ENCODE measurements around the gene SLC1A2. TPM values are rescaled to one million over a fixed set of nuclear protein-coding genes. Genes with fewer than 3 reads are reported as not detected.

Gene SLC1A2
- total and polyA plus RNA-seq, 11 donors = 0.80 to 23.5 (median 5.2) TPM

GRCh38 chr11:35241531-35241930, 177.8 kb downstream of the SLC1A2 start:
- Histone ChIP-seq H3K36me3 (no peaks in the 10 kb centered on the region), H3K4me3 (no peak overlapping the region), H3K27ac (no peak overlapping the region), H3K27me3 (no peaks in the 10 kb centered on the region), H3K4me1 (peaks cover 0 to 46% (median 8%) of the 10 kb centered on the region in 12 donors), H3K9me3 (no peaks in the 10 kb centered on the region)
- 80 to 100% (median 93%) methylated on average over 1 of the region's 1 CpG for WGBS, 4 donors
- TF ChIP-seq CTCF (IDR thresholded peaks at IDR 0.05) (no peak), POLR2A (IDR thresholded peaks at IDR 0.05) (no peak)
- intact Hi-C loops (cut with DNase I) = loop anchor here in 3 of 10 donors (10.0 kb wide), 3 partner anchors 123 to 143 kb away; no protein-coding TSS in a partner anchor
- DNase-seq (no peak), ATAC-seq (no peak)

- intact Hi-C loops (cut with DNase I) = loop anchor here in 3 of 10 donors (10.0 kb wide), 3 partner anchors 124 to 144 kb away; no protein-coding TSS in a partner anchor
- H3K4me3 ChIP-seq = no peak overlapping the region
- TF ChIP-seq CTCF (IDR thresholded peaks at IDR 0.05) (no peak), POLR2A (IDR thresholded peaks at IDR 0.05) (no peak)
- 96 to 100% (median 97%) methylated on average over 1 of the region's 1 CpG for WGBS, 4 donors
- H3K9me3 ChIP-seq = no peaks in the 10 kb centered on the region
- peaks cover 0 to 46% (median 3%) of the 10 kb centered on the region in 12 donors for H3K4me1 ChIP-seq
- no peaks in the 10 kb centered on the region for H3K36me3 ChIP-seq
- H3K27ac ChIP-seq = no peak overlapping the region
- DNase-seq = no peak
- ATAC-seq = no peak
- no peaks in the 10 kb centered on the region for H3K27me3 ChIP-seq
These were observed 178.3 kb downstream of the SLC1A2 start for GRCh38 chr11:35241083-35241482.

GRCh38 chr11:35239471-35240075, 179.8 kb downstream of the SLC1A2 start:
- Histone ChIP-seq H3K27ac (peak overlapping the region in 1 of 12 donors; percentile 3), H3K4me1 (peaks cover 0 to 41% (median 0%) of the 10 kb centered on the region in 12 donors), H3K4me3 (no peak overlapping the region), H3K9me3 (peaks cover 0 to 7% (median 0%) of the 10 kb centered on the region in 12 donors), H3K27me3 (no peaks in the 10 kb centered on the region), H3K36me3 (no peaks in the 10 kb centered on the region)
- ATAC-seq (no peak), DNase-seq (no peak)
- TF ChIP-seq CTCF (IDR thresholded peaks at IDR 0.05) (no peak), POLR2A (IDR thresholded peaks at IDR 0.05) (no peak)
- intact Hi-C loops (cut with DNase I) = loop anchor here (5.0 to 10.0 kb wide), 10 partner anchors 125 to 315 kb away; no protein-coding TSS in a partner anchor
- 60 to 65% (median 62%) methylated on average over 4 of the region's 4 CpGs for WGBS, 4 donors

- intact Hi-C loops (cut with DNase I) = loop anchor here (5.0 to 10.0 kb wide), 8 partner anchors 146 to 314 kb away; no protein-coding TSS in a partner anchor
- no peak for ATAC-seq
These were observed 180.5 kb downstream of the SLC1A2 start for GRCh38 chr11:35238882-35239281.

More at GRCh38 chr11:35238882-35239281, 180.5 kb downstream of the SLC1A2 start:
- H3K4me1 ChIP-seq = peaks cover 0 to 41% (median 0%) of the 10 kb centered on the region in 12 donors
- no peak for DNase-seq
- H3K27ac ChIP-seq = peak overlapping the region in 1 of 12 donors; percentile 3
- H3K27me3 ChIP-seq = no peaks in the 10 kb centered on the region
- no peak overlapping the region for H3K4me3 ChIP-seq
- WGBS, 4 donors = 81 to 88% (median 84%) methylated on average over 1 of the region's 1 CpG
- peaks cover 0 to 14% (median 0%) of the 10 kb centered on the region in 12 donors for H3K9me3 ChIP-seq
- no peaks in the 10 kb centered on the region for H3K36me3 ChIP-seq
- TF ChIP-seq CTCF (IDR thresholded peaks at IDR 0.05) (no peak), POLR2A (IDR thresholded peaks at IDR 0.05) (no peak)

Measured in heart left ventricle (tissue), 16 donors.